ENCODE results near the gene CAPN5. TPM values are rescaled to one million over a fixed set of nuclear protein-coding genes. Genes with fewer than 3 reads are reported as not detected.

CAPN5 gene
- total and polyA plus RNA-seq, 2 donors from 2014 or later = 20.0 to 36.0 TPM

DNA sequence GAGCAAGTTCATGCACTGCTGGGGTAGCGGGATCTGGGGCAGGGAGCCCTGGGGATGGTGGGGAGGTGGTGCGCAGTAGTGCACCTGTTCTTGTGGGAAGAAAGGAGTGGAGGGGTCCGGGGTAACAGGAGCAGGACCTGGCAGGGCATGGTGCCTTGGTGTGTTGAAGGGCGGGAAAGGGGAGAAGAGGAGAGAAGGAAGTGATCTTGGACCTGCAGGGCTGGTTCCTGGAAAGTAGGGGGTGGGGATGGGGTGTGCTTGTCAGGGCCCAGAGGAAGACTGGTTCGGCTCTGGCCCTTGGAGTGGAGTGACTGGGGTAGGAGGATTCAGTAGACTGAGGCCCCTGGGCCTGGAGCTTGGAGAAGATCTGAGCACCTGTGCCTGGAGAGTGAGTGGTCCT is 10.9 kb upstream of the CAPN5 start:
- FAIRE-seq = no peak

DNA sequence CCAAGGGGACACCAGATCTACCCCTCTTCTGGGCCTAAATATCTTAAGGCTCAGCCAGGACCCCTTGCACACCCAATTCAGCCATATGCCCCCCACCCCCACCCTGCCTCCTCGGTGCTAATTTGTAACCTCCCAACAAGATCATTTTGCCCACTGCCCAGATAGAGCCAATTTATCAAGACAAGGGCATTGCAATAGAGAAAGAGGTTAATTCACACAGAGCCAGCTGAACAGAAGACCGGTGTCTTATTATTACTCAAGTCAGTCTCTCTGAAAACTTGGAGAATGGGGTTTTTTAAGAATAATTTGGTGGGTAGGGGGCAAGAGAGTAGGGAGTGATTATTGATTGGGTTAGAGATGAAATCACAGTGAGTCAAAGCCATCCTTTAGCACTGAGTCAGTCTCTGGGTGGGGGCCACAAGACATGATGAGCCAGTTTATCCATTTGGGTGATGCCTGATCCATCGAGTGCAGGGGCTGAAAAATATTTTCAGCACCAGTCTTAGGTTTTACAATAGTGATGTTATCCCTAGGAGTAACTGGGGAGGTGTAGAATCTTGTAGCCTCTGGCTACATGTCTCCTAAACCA is 9.9 kb upstream of the CAPN5 start:
- H3K36me3 ChIP-seq (ENCODE audit: control insufficient read depth in 2 of 3, insufficient read depth in 3 of 3, low read length in 3 of 3) = no peaks in the 10 kb centered on the region
- no peak overlapping the region for H3K9ac ChIP-seq (ENCODE audit: low read length in 3 of 3)
- H3K27me3 ChIP-seq (ENCODE audit: control insufficient read depth, insufficient read depth, low read length) = no peaks in the 10 kb centered on the region
- DNase-seq (no peak), FAIRE-seq (no peak)
- TF ChIP-seq CTCF (IDR thresholded peaks at IDR 0.05; ENCODE audit: borderline replicate concordance, extremely low read depth, insufficient read depth) = no peak
- H3K9me3 ChIP-seq (ENCODE audit: control insufficient read depth in 2 of 3, insufficient read depth in 1 of 3, low read length in 3 of 3) = peaks cover 0 to 4% (median 0%) of the 10 kb centered on the region in 3 donors
- no peak overlapping the region for H3K4me3 ChIP-seq (ENCODE audit: low read length in 3 of 3)
- intact Hi-C loops (cut with DNase I) = no loop called here
- no peak overlapping the region for H3K27ac ChIP-seq (ENCODE audit: low read depth in 2 of 2, low read length in 2 of 2)
- H3K4me1 ChIP-seq (ENCODE audit: control insufficient read depth in 2 of 3, insufficient read depth in 2 of 3, low read depth in 1 of 3, low read length in 3 of 3) = no peaks in the 10 kb centered on the region

More for the DNA sequence above, 10.9 kb upstream of the CAPN5 start:
- H3K27me3 ChIP-seq (ENCODE audit: control insufficient read depth, insufficient read depth, low read length) = no peaks in the 10 kb centered on the region
- no peaks in the 10 kb centered on the region for H3K36me3 ChIP-seq (ENCODE audit: control insufficient read depth in 2 of 3, insufficient read depth in 3 of 3, low read length in 3 of 3)
- H3K4me3 ChIP-seq (ENCODE audit: low read length in 3 of 3) = no peak overlapping the region
- H3K4me1 ChIP-seq (ENCODE audit: control insufficient read depth in 2 of 3, insufficient read depth in 2 of 3, low read depth in 1 of 3, low read length in 3 of 3) = no peaks in the 10 kb centered on the region
- no peak for TF ChIP-seq CTCF (IDR thresholded peaks at IDR 0.05; ENCODE audit: borderline replicate concordance, extremely low read depth, insufficient read depth)
- H3K27ac ChIP-seq (ENCODE audit: low read depth in 2 of 2, low read length in 2 of 2) = no peak overlapping the region
- no peak overlapping the region for H3K9ac ChIP-seq (ENCODE audit: low read length in 3 of 3)
- DNase-seq = no peak
- H3K9me3 ChIP-seq (ENCODE audit: control insufficient read depth in 2 of 3, insufficient read depth in 1 of 3, low read length in 3 of 3) = peaks cover 0 to 4% (median 0%) of the 10 kb centered on the region in 3 donors
- intact Hi-C loops (cut with DNase I) = no loop called here

- no peaks in the 10 kb centered on the region for H3K36me3 ChIP-seq (ENCODE audit: control insufficient read depth in 2 of 3, insufficient read depth in 3 of 3, low read length in 3 of 3)
- no peaks in the 10 kb centered on the region for H3K27me3 ChIP-seq (ENCODE audit: control insufficient read depth, insufficient read depth, low read length)
- intact Hi-C loops (cut with DNase I) = no loop called here
- H3K4me1 ChIP-seq (ENCODE audit: control insufficient read depth in 2 of 3, insufficient read depth in 2 of 3, low read depth in 1 of 3, low read length in 3 of 3) = no peaks in the 10 kb centered on the region
- FAIRE-seq = no peak
- no peak for TF ChIP-seq CTCF (IDR thresholded peaks at IDR 0.05; ENCODE audit: borderline replicate concordance, extremely low read depth, insufficient read depth)
- H3K27ac ChIP-seq (ENCODE audit: low read depth in 2 of 2, low read length in 2 of 2) = no peak overlapping the region
- H3K9ac ChIP-seq (ENCODE audit: low read length in 3 of 3) = no peak overlapping the region
- DNase-seq = no peak
- H3K4me3 ChIP-seq (ENCODE audit: low read length in 3 of 3) = no peak overlapping the region
- peaks cover 0 to 4% (median 0%) of the 10 kb centered on the region in 3 donors for H3K9me3 ChIP-seq (ENCODE audit: control insufficient read depth in 2 of 3, insufficient read depth in 1 of 3, low read length in 3 of 3)
Observed at GRCh38 chr11:77057938-77058474, 8.8 kb upstream of the CAPN5 start.

All from kidney (tissue), 14 donors.